Measurements from ENCODE around the gene LPAR2.

The LPAR2 gene

GRCh38 chr19:19579533-19580361 is 48.3 kb downstream of the LPAR2 start:
- no peak for TF ChIP-seq CTCF (IDR thresholded peaks at IDR 0.05; ENCODE audit: low read length)
- no peak for TF ChIP-seq EZH2 (IDR thresholded peaks at IDR 0.05; ENCODE audit: borderline replicate concordance, low read length)
- no peaks in the 10 kb centered on the region for H3K4me1 ChIP-seq (ENCODE audit: insufficient read depth, low read length, severe bottlenecking)
- no peak overlapping the region for H3K27ac ChIP-seq (ENCODE audit: low read depth, low read length, poor library complexity, severe bottlenecking)
- H3K9ac ChIP-seq (ENCODE audit: low read length): no peak overlapping the region
- no peaks in the 10 kb centered on the region for H3K79me2 ChIP-seq (ENCODE audit: insufficient read depth, low read length)
- H3K9me3 ChIP-seq (ENCODE audit: low read length): no peaks in the 10 kb centered on the region
- H3K4me3 ChIP-seq (ENCODE audit: low read depth, low read length, poor library complexity, severe bottlenecking): no peak overlapping the region
- H3F3A ChIP-seq (ENCODE audit: insufficient read depth, low read length): no peaks in the 10 kb centered on the region
- H2AFZ ChIP-seq (ENCODE audit: low read length): no peak overlapping the region
- no peaks in the 10 kb centered on the region for H3K27me3 ChIP-seq (ENCODE audit: insufficient read depth, low read length)
- no peaks in the 10 kb centered on the region for H3K9me2 ChIP-seq (ENCODE audit: low read depth, low read length)
- no peaks in the 10 kb centered on the region for H4K20me1 ChIP-seq (ENCODE audit: insufficient read depth, low read length)
- H3K36me3 ChIP-seq (ENCODE audit: insufficient read depth, low read length): no peaks in the 10 kb centered on the region
- H3K4me2 ChIP-seq (ENCODE audit: low read length): no peak overlapping the region

GRCh38 chr19:19578252-19578651 is 49.8 kb downstream of the LPAR2 start:
- H3K27ac ChIP-seq (ENCODE audit: low read depth, low read length, poor library complexity, severe bottlenecking): no peak overlapping the region
- no peak overlapping the region for H3K4me2 ChIP-seq (ENCODE audit: low read length)
- no peaks in the 10 kb centered on the region for H4K20me1 ChIP-seq (ENCODE audit: insufficient read depth, low read length)
- H3K4me1 ChIP-seq (ENCODE audit: insufficient read depth, low read length, severe bottlenecking): no peaks in the 10 kb centered on the region
- no peaks in the 10 kb centered on the region for H3K27me3 ChIP-seq (ENCODE audit: insufficient read depth, low read length)
- H3F3A ChIP-seq (ENCODE audit: insufficient read depth, low read length): no peaks in the 10 kb centered on the region
- TF ChIP-seq EZH2 (IDR thresholded peaks at IDR 0.05; ENCODE audit: borderline replicate concordance, low read length) (no peak), CTCF (IDR thresholded peaks at IDR 0.05; ENCODE audit: low read length) (no peak)
- H3K9me2 ChIP-seq (ENCODE audit: low read depth, low read length): no peaks in the 10 kb centered on the region
- no peak overlapping the region for H3K9ac ChIP-seq (ENCODE audit: low read length)
- H3K79me2 ChIP-seq (ENCODE audit: insufficient read depth, low read length): no peaks in the 10 kb centered on the region
- no peak overlapping the region for H2AFZ ChIP-seq (ENCODE audit: low read length)
- H3K36me3 ChIP-seq (ENCODE audit: insufficient read depth, low read length): no peaks in the 10 kb centered on the region
- H3K4me3 ChIP-seq (ENCODE audit: low read depth, low read length, poor library complexity, severe bottlenecking): no peak overlapping the region
- no peaks in the 10 kb centered on the region for H3K9me3 ChIP-seq (ENCODE audit: low read length)

- no peak overlapping the region for H3K4me3 ChIP-seq (ENCODE audit: low read depth, low read length, poor library complexity, severe bottlenecking)
- H3K4me1 ChIP-seq (ENCODE audit: insufficient read depth, low read length, severe bottlenecking): no peaks in the 10 kb centered on the region
- H3K27ac ChIP-seq (ENCODE audit: low read depth, low read length, poor library complexity, severe bottlenecking): no peak overlapping the region
- no peaks in the 10 kb centered on the region for H4K20me1 ChIP-seq (ENCODE audit: insufficient read depth, low read length)
- H3K4me2 ChIP-seq (ENCODE audit: low read length): no peak overlapping the region
- no peaks in the 10 kb centered on the region for H3K9me3 ChIP-seq (ENCODE audit: low read length)
- H3F3A ChIP-seq (ENCODE audit: insufficient read depth, low read length): no peaks in the 10 kb centered on the region
- no peak overlapping the region for H3K9ac ChIP-seq (ENCODE audit: low read length)
- no peak overlapping the region for H2AFZ ChIP-seq (ENCODE audit: low read length)
- H3K79me2 ChIP-seq (ENCODE audit: insufficient read depth, low read length): no peaks in the 10 kb centered on the region
- H3K36me3 ChIP-seq (ENCODE audit: insufficient read depth, low read length): 0 out of 2 replicates have a peak, but pooled peaks cover under 1% of the 10 kb centered on the region
- TF ChIP-seq EZH2 (IDR thresholded peaks at IDR 0.05; ENCODE audit: borderline replicate concordance, low read length): no peak
- no peaks in the 10 kb centered on the region for H3K9me2 ChIP-seq (ENCODE audit: low read depth, low read length)
- H3K27me3 ChIP-seq (ENCODE audit: insufficient read depth, low read length): no peaks in the 10 kb centered on the region
These were observed 52.6 kb downstream of the LPAR2 start for GRCh38 chr19:19575411-19575810.

All from OCI-LY1 (cell line).